ENCODE data around the gene SLCO2A1.

DNA sequence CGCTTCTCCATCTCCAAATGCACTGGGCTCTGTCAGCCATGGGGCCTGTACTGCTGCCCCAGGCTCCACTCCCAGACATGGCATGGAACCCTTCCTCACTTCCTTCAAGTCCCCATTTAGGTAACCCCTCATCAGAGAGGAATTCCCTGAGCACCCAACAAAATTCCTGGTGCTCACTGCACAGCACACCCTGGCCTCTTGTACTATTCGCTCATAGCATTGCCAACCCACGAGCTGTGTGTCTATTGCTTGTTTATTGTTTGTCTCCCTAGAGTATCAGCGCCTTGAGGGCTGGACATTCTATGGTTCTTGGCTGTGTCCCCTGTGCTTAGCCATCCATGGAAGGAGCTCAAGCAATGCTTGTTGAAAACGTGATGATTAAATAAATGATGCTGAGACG, 46.1 kb upstream of the SLCO2A1 start:
- TF ChIP-seq, protein P1, sequence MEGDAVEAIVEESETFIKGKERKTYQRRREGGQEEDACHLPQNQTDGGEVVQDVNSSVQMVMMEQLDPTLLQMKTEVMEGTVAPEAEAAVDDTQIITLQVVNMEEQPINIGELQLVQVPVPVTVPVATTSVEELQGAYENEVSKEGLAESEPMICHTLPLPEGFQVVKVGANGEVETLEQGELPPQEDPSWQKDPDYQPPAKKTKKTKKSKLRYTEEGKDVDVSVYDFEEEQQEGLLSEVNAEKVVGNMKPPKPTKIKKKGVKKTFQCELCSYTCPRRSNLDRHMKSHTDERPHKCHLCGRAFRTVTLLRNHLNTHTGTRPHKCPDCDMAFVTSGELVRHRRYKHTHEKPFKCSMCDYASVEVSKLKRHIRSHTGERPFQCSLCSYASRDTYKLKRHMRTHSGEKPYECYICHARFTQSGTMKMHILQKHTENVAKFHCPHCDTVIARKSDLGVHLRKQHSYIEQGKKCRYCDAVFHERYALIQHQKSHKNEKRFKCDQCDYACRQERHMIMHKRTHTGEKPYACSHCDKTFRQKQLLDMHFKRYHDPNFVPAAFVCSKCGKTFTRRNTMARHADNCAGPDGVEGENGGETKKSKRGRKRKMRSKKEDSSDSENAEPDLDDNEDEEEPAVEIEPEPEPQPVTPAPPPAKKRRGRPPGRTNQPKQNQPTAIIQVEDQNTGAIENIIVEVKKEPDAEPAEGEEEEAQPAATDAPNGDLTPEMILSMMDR (IDR thresholded peaks at IDR 0.05), result no peak
- no peak for TF ChIP-seq POLR2A (IDR thresholded peaks at IDR 0.05)

Measured in lower leg skin (tissue), 3 donors.